H9 (cell line): Measurements from ENCODE around the gene SBNO1. TPM values are rescaled to one million over a fixed set of nuclear protein-coding genes. Genes with fewer than 3 reads are reported as not detected.

Experiments
- DNase-seq: peaks from one replicate; pipeline ENCODE4 v3.0.0-alpha.2; 2017
- H2AFZ ChIP-seq: one replicate; pipeline ENCODE4 v1.6.1; 2013; ENCODE audit warnings: mild to moderate bottlenecking, low read length, control low read depth, moderate library complexity
- H2AK5ac ChIP-seq: 2 replicates; pipeline ENCODE4 v1.6.1; 2013; ENCODE audit warnings: low read length, control low read depth, mixed read lengths; ENCODE audit not compliant: insufficient read length
- H2BK120ac ChIP-seq: one replicate; pipeline ENCODE4 v1.6.1; 2013; ENCODE audit warnings: low read depth, mild to moderate bottlenecking, low read length, control low read depth, inconsistent platforms; ENCODE audit not compliant: poor library complexity, severe bottlenecking
- H2BK12ac ChIP-seq: 2 replicates; pipeline ENCODE4 v1.6.1; 2013; ENCODE audit warnings: low read length, control low read depth, mixed read lengths, low read depth; ENCODE audit not compliant: insufficient read length
- H2BK15ac ChIP-seq: 2 replicates; pipeline ENCODE4 v1.6.1; 2013; ENCODE audit warnings: low read depth, low read length, control low read depth
- H2BK20ac ChIP-seq: one replicate; pipeline ENCODE4 v1.6.1; 2013; ENCODE audit warnings: low read depth, mild to moderate bottlenecking, low read length, control low read depth, inconsistent platforms; ENCODE audit not compliant: poor library complexity, severe bottlenecking
- H2BK5ac ChIP-seq: 2 replicates; pipeline ENCODE4 v1.6.1; 2013; ENCODE audit warnings: low read length, control low read depth, mixed read lengths; ENCODE audit not compliant: insufficient read length
- H3K14ac ChIP-seq: 2 replicates; pipeline ENCODE4 v1.6.1; 2013; ENCODE audit warnings: low read length, control low read depth; ENCODE audit not compliant: insufficient read depth
- H3K18ac ChIP-seq: 2 replicates; pipeline ENCODE4 v1.6.1; 2013; ENCODE audit warnings: low read depth, mild to moderate bottlenecking, mixed read lengths, low read length, control low read depth; ENCODE audit not compliant: insufficient read length
- H3K23ac ChIP-seq: 2 replicates; pipeline ENCODE4 v1.6.1; 2013; ENCODE audit warnings: low read length, control low read depth, mixed read lengths, low read depth; ENCODE audit not compliant: insufficient read length
- H3K23me2 ChIP-seq: 2 replicates; pipeline ENCODE4 v1.6.1; 2013; ENCODE audit warnings: low read depth, mild to moderate bottlenecking, mixed read lengths, low read length, control low read depth; ENCODE audit not compliant: insufficient read length, poor library complexity, severe bottlenecking
- H3K27ac ChIP-seq: 2 replicates; pipeline ENCODE4 v1.5.1; 2013; ENCODE audit warnings: low read length, control low read depth, mixed read lengths, low read depth; ENCODE audit not compliant: insufficient read length
- H3K27me3 ChIP-seq: 2 replicates; pipeline ENCODE4 v1.6.1; 2013; ENCODE audit warnings: low read length, control low read depth, inconsistent platforms; ENCODE audit not compliant: insufficient read depth
- H3K4ac ChIP-seq: 2 replicates; pipeline ENCODE4 v1.6.1; 2013; ENCODE audit warnings: low read depth, mild to moderate bottlenecking, control low read depth, inconsistent platforms, low read length, moderate library complexity
- H3K4me1 ChIP-seq: 2 replicates; pipeline ENCODE4 v1.6.1; 2013; ENCODE audit warnings: low read length, control low read depth, inconsistent platforms; ENCODE audit not compliant: insufficient read depth
- H3K4me2 ChIP-seq: 2 replicates; pipeline ENCODE4 v1.6.1; 2013; ENCODE audit warnings: low read length, control low read depth, mixed read lengths; ENCODE audit not compliant: insufficient read length, insufficient read depth
- H3K56ac ChIP-seq: 2 replicates; pipeline ENCODE4 v1.6.1; 2013; ENCODE audit warnings: low read depth, mild to moderate bottlenecking, mixed read lengths, low read length, control low read depth; ENCODE audit not compliant: insufficient read length
- H3K79me1 ChIP-seq: 2 replicates; pipeline ENCODE4 v1.6.1; 2013; ENCODE audit warnings: low read depth, mild to moderate bottlenecking, moderate library complexity, low read length, control low read depth, inconsistent platforms; ENCODE audit not compliant: insufficient read depth, poor library complexity, severe bottlenecking
- H3K79me2 ChIP-seq: 2 replicates; pipeline ENCODE4 v1.6.1; 2013; ENCODE audit warnings: low read length, control low read depth, inconsistent platforms; ENCODE audit not compliant: insufficient read depth
- H3K9ac ChIP-seq: 2 replicates; pipeline ENCODE4 v1.6.1; 2013; ENCODE audit warnings: low read length, control low read depth, mixed read lengths; ENCODE audit not compliant: insufficient read length; ENCODE audit errors: extremely low read depth
- H3K9me3 ChIP-seq: one replicate; pipeline ENCODE4 v1.6.1; 2013; ENCODE audit warnings: low read depth, low read length, inconsistent platforms; ENCODE audit not compliant: control insufficient read depth
- H3T11ph ChIP-seq: one replicate; pipeline ENCODE4 v1.6.1; 2013; ENCODE audit warnings: mild to moderate bottlenecking, low read length, control low read depth, inconsistent platforms
- H4K20me1 ChIP-seq: one replicate; pipeline ENCODE4 v1.6.1; 2013; ENCODE audit not compliant: control insufficient read depth, insufficient read length, insufficient read depth
- H4K5ac ChIP-seq: 2 replicates; pipeline ENCODE4 v1.6.1; 2013; ENCODE audit warnings: low read depth, mild to moderate bottlenecking, mixed read lengths, low read length, control low read depth; ENCODE audit not compliant: insufficient read length
- H4K8ac ChIP-seq: replicated peaks from 2 replicates; pipeline ENCODE4 v1.6.1; 2013; ENCODE audit warnings: low read length, control low read depth, mixed read lengths, low read depth; ENCODE audit not compliant: insufficient read length
- H4K91ac ChIP-seq: 2 replicates; pipeline ENCODE4 v1.6.1; 2013; ENCODE audit warnings: low read depth, mild to moderate bottlenecking, moderate library complexity, mixed read lengths, low read length, control low read depth; ENCODE audit not compliant: insufficient read length
- H3K27ac Mint-ChIP-seq, 3 experiments: 2 replicates in 2 of 3; 3 replicates in 1 of 3; pipeline ENCODE4 v1.8.0; 2020 to 2021; ENCODE audit warnings: mixed read lengths in 3 of 3, mild to moderate bottlenecking in 1 of 3, moderate library complexity in 1 of 3
- H3K27me3 Mint-ChIP-seq: 2 replicates; pipeline ENCODE4 v1.8.0; 2021; ENCODE audit warnings: low read depth, mild to moderate bottlenecking, moderate library complexity, mixed read lengths
- H3K36me3 Mint-ChIP-seq, 3 experiments: 2 replicates in 2 of 3; 3 replicates in 1 of 3; pipeline ENCODE4 v1.8.0; 2020 to 2021; ENCODE audit warnings: low read depth in 3 of 3, mixed read lengths in 3 of 3; ENCODE audit not compliant: insufficient read depth in 1 of 3
- H3K4me1 Mint-ChIP-seq, 2 experiments: 2 replicates each; pipeline ENCODE4 v1.8.0; 2020; ENCODE audit warnings: mixed read lengths in 2 of 2
- H3K4me3 Mint-ChIP-seq, 2 experiments: 2 replicates in 1 of 2; 3 replicates in 1 of 2; pipeline ENCODE4 v1.8.0; 2020 to 2021; ENCODE audit warnings: mild to moderate bottlenecking in 2 of 2, mixed read lengths in 2 of 2, moderate library complexity in 1 of 2
- H3K9me3 Mint-ChIP-seq, 2 experiments: 2 replicates in 1 of 2; 3 replicates in 1 of 2; pipeline ENCODE4 v1.8.0; 2020; ENCODE audit warnings: mild to moderate bottlenecking in 2 of 2, mixed read lengths in 2 of 2, moderate library complexity in 1 of 2
- WGBS: extraction: QIAGEN DNeasy Blood & Tissue Kit; methylation state at CpG from one replicate; pipeline ENCODE4 v1.1.7; 2013; ENCODE audit warnings: missing lambda C conversion rate, low lambda C conversion rate, mixed read lengths; ENCODE audit not compliant: insufficient read length; ENCODE audit errors: extremely low coverage; 5-methylcytosine and 5-hydroxymethylcytosine counted together
- total RNA-seq: library from RNA; stranded (reverse); gene quantifications from 2 replicates; pipeline ENCODE4 v1.2.1, GENCODE V29; 2021
- TF ChIP-seq, protein P1 (sequence below): fragments of 200-600 bp; sonication (generic); conservative IDR thresholded peaks from 3 replicates; pipeline ENCODE4 v1.8.0; 2021; ENCODE audit warnings: antibody characterized with exemption, mild to moderate bottlenecking

The SBNO1 gene
- total RNA-seq, 1 experiment from 2014 or later, result 47.5 TPM

DNA sequence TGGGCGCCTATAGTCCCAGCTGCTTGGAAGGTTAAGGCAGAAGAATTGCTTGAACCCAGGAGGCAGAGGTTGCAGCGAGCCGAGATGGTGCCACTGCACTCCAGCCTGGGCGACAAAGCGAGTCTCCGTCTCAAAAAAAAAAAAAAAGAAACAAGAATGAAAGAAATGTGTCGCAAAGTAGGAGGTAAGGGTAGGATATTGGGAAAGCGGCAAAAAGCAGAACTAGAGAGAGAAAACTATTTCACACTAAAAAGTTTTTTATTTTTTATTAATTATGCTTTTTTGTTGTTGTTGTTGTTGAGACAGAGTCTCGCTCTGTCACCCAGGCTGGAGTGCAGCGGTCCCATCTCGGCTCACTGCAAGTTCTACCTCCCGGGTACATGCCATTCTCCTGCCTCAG is 17.7 kb downstream of the SBNO1 start:
- Mint-ChIP-seq H3K27ac (no peak overlapping the region), H3K36me3 (peaks cover 31 to 65% (median 58%) of the 10 kb centered on the region in 3 experiments), H3K4me1 (no peaks in the 10 kb centered on the region), H3K27me3 (no peaks in the 10 kb centered on the region), H3K4me3 (no peak overlapping the region), H3K9me3 (no peaks in the 10 kb centered on the region)
- H3K27ac ChIP-seq, result no peak overlapping the region
- H3T11ph ChIP-seq, result no peak overlapping the region
- peaks cover 13% of the 10 kb centered on the region; the same call in 1 of the 2 replicates for H3K79me2 ChIP-seq
- no peaks in the 10 kb centered on the region for H3K23me2 ChIP-seq
- H2AK5ac ChIP-seq, result no peak overlapping the region
- no peak for DNase-seq
- no peak overlapping the region for H2BK5ac ChIP-seq
- no peak overlapping the region for H3K23ac ChIP-seq
- H3K9ac ChIP-seq, result no peak overlapping the region
- no peaks in the 10 kb centered on the region for H3K9me3 ChIP-seq
- H3K4me1 ChIP-seq, result no peaks in the 10 kb centered on the region
- no peak overlapping the region for H2BK12ac ChIP-seq
- H3K4ac ChIP-seq, result no peak overlapping the region
- H2AFZ ChIP-seq, result no peak overlapping the region
- TF ChIP-seq, protein P1, sequence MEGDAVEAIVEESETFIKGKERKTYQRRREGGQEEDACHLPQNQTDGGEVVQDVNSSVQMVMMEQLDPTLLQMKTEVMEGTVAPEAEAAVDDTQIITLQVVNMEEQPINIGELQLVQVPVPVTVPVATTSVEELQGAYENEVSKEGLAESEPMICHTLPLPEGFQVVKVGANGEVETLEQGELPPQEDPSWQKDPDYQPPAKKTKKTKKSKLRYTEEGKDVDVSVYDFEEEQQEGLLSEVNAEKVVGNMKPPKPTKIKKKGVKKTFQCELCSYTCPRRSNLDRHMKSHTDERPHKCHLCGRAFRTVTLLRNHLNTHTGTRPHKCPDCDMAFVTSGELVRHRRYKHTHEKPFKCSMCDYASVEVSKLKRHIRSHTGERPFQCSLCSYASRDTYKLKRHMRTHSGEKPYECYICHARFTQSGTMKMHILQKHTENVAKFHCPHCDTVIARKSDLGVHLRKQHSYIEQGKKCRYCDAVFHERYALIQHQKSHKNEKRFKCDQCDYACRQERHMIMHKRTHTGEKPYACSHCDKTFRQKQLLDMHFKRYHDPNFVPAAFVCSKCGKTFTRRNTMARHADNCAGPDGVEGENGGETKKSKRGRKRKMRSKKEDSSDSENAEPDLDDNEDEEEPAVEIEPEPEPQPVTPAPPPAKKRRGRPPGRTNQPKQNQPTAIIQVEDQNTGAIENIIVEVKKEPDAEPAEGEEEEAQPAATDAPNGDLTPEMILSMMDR, result no peak
- H4K5ac ChIP-seq, result no peak overlapping the region
- H4K20me1 ChIP-seq, result no peaks in the 10 kb centered on the region
- H4K8ac ChIP-seq, result no peak overlapping the region
- no peak overlapping the region for H2BK20ac ChIP-seq
- WGBS, result no CpG with 5 or more reads among the region's 12 CpGs
- no peak overlapping the region for H3K4me2 ChIP-seq
- peaks cover 12% of the 10 kb centered on the region for H3K79me1 ChIP-seq
- no peak overlapping the region for H2BK15ac ChIP-seq
- H3K18ac ChIP-seq, result no peak overlapping the region
- no peak overlapping the region for H3K56ac ChIP-seq
- no peak overlapping the region for H2BK120ac ChIP-seq
- H3K27me3 ChIP-seq, result no peaks in the 10 kb centered on the region
- H4K91ac ChIP-seq, result no peak overlapping the region
- no peak overlapping the region for H3K14ac ChIP-seq
